ENCODE data around the gene CNTNAP2.
A peak's percentile ranks its signal among the peaks of the same experiment; 100 is the strongest.

CNTNAP2 gene

DNA sequence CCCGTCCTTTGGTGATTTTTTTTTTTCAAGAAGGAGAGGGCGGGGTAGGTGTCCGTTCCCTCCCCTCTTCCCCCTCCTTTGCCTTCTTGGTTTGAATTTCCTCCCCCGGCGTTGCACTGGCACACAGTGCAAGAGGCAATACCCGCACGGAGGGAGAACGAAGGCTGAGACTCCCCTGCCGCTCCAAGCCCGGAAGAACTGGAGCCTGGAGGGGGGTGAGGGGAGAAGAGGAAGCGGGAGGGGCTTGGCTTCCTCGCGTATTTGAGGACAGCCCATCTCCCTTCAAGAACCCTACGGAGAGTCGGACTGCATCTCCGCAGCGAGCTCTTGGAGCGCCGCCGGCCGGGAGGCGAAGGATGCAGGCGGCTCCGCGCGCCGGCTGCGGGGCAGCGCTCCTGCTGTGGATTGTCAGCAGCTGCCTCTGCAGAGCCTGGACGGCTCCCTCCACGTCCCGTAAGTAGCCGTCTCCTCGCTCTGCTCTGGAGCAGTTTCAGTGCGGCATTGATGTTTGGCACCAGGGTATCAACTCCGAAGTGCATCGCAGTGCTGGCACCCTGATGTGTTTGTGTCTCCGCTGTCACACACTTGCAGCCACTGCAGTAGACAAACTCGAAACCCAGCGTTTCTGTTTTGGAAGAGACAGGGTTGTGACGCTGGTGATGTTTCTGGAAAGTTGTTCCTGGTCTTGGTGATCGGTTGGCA is at the start of gene CNTNAP2:
TSS of gene CNTNAP2 (plus strand) at position 281 of the 702 bp plus-strand sequence. CDS start at position 357, 76 bp downstream.
- peak; percentile 2 for DNase-seq (ENCODE audit: low spot score)

DNA sequence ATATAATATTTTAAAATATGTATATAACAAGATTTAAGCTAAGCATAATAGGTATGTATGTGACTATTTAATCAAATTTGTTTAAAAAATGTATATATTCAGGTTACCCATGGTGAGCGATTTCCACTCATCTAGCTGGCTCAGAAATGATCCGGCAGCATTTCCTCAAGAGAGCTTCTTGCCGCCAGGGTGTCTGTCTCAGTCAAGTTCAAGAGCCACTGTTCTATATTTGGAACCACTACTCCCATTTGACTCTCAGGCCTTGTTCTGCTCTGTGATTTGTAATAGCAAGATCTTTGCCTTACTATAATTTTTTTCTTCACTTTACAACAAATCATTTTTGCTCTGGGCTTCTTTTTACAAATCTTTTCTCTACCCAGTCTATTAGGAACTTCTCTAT is 48.7 kb upstream of the CNTNAP2 start:
- DNase-seq (ENCODE audit: low spot score), result no peak

DNA sequence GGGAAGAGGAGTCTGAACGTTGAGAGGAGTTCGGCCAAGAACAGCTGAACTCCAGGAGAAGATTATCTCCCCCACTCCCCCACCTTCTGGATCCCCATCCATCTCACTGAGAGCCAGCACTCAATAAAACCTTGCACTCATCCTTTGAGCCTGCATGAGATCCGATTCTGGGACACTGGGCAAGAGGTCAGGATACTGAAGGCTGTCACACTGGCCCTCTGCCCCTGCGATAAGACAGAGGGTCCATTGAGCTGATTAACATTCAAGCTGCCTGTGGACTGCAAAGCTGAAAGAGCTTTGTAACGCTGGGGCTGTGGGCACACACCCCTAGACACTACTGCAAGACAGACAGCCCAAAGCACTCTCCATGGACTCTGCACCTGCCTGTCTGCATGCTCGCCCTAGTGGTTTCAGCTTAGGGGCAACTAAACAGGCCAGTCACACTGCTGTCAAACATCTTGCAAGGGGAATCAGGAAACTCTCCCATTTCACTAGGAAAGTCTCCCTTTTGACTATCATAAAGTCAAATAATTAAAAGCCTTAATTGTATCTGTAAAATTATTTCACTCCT is 42.3 kb upstream of the CNTNAP2 start:
- DNase-seq (ENCODE audit: low spot score), result no peak

DNA sequence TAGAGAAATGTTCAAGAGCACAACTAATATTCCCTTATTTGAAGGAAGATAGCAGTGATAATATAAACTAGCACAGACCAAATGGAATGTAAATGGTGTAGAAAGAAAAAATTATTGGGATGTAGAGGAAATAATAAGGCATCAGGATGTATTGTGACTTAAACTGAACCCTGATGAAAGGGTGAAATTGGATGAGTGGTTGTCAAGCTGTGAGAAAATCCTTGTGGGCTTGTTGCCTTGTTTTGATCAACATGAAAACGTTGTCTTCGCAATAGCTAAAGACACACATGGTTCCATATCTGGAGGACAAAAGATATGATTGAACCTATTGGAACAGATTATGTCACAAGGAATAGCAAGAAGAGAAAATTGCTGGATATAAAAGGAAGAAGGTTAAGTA is 40.3 kb upstream of the CNTNAP2 start:
- DNase-seq (ENCODE audit: low spot score), result no peak

DNA sequence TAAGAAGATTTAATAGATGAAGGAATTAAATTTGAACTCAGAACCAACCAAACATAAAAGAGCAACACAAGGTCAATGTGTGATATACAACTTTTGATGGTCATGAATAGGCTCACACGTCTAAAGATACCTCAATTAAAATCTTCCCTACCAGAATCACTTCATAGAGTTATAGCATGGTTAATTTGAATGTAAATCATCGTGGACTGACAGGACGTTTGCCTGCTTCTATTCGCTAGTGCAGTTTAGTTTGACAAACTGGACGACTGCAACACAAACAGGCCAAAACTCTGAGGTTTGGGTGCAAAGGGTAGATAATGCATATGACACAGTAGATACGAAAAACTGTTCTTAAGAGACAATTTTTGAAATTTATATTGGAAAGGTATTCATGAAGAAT is 32.5 kb upstream of the CNTNAP2 start:
- DNase-seq (ENCODE audit: low spot score), result no peak

DNA sequence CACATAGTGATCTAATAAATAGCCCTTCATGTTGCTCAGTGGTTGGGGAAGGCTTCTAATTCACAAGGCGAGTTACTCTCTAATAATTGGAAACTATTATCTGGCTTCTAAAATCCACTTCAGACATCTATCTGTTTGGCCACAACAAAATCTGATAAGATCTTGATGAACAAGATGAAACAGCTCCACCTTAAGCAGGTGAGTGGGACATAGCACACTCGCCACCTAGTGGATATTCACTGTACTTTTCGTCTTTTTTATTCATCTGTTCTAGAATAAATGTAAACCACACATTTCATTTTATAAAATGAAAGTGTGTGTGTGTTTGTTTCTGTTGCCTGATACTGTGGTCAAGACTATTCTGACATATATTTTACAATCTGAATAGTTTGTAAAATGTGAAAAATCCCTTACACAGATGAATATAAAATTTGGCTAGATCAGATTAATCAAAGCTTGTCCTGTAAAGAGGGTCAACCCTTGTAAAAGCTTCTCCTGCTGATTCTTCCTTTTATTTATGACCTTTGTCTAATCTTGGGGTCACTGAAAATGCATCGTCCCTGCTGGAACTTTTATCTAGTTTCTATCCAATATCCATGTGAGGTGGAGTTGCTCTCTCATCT is 26.5 kb upstream of the CNTNAP2 start:
- DNase-seq (ENCODE audit: low spot score), result peak; percentile 9

DNA sequence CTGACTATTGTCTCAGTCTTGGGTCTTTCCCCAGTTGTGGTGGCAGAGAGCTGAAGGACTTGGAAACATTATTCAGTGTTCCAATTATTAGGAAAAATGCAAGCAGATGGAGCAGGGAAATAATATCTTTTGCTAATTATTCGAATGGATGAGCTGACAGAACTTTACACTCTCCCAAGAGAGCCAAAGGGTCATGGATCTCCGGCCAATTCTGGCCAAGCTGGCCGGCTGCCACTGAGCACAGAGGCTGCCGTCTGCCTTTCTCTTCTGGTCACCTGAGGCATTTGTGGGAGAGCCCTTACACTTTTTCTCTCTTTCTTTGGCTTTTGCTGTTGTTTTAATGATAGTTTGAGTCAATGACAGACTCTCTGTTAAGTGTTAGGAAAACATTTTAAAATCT is 22.2 kb upstream of the CNTNAP2 start:
- DNase-seq (ENCODE audit: low spot score), result no peak

DNA sequence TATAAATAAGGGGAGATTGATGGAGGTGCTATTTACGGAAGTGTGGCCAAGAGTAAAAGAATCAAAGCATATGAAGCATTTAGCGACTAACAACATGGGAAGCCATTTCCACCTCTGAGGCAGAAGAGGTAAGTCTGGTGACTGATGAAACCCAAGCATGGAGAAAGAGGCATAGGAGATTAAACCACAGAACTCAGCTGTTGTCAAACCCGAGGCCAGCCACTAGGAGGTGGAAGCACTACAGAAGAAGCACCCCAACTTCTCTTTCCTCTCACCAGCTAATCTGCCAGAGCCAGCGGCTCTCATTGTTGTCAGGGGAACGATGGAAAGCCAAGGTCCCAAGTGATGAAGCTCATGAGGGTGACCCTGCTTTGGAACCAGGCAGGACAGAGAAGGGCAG is 19.6 kb upstream of the CNTNAP2 start:
- no peak for DNase-seq (ENCODE audit: low spot score)

DNA sequence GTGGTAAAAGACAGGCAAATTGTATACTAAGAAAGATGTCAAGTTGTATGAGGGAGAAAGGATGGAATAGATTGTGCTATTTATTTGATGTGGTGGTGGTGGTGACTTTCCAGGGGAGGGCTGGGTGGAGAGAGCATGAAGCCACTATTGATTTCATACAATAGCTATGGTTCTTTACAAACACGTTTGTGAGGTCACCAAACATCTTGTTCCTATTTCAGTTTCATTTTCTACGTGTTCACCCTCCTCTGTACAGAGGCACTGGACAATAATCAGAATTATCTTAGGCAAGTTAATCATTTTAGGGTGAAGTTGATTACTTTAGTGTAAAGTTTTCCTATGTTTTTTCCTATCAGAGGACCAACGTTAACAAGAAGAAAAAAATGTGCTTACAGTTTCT is 10.3 kb upstream of the CNTNAP2 start:
- no peak for DNase-seq (ENCODE audit: low spot score)

DNA sequence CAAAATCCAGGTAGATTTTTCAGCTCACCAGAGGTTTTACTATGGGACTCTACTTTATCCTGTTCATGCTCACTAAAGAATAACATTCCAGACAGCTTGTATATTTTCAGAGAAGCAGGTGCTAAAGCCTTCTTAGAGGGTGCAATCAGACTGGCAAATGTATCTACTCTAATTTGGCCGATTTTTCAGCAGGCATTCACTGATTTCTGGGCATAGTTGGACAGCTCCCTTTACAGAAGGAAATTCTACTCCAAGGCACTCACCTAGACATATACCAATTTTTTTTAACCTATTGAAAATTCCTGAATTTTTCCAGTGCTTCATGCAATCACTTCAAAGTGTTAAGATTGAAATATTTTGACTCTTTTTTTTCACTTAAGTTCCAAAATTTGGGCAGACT is 3.8 kb upstream of the CNTNAP2 start:
- no peak for DNase-seq (ENCODE audit: low spot score)

DNA sequence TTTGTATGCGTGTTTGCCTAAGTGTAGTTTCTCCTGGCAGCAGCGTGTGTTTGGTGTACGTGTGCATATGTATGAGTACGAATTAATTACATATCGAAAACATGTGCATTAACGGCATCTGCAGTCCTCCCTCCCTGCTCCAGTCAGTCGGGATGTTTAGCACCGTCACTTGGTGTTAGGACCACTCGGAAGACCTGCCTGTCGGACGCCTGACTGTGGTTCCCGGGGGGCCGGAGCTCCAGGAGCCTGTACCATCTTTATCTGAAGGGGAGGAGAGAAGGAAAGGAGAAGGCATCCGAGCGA is 1.1 kb upstream of the CNTNAP2 start:
- no peak for DNase-seq (ENCODE audit: low spot score)

DNA sequence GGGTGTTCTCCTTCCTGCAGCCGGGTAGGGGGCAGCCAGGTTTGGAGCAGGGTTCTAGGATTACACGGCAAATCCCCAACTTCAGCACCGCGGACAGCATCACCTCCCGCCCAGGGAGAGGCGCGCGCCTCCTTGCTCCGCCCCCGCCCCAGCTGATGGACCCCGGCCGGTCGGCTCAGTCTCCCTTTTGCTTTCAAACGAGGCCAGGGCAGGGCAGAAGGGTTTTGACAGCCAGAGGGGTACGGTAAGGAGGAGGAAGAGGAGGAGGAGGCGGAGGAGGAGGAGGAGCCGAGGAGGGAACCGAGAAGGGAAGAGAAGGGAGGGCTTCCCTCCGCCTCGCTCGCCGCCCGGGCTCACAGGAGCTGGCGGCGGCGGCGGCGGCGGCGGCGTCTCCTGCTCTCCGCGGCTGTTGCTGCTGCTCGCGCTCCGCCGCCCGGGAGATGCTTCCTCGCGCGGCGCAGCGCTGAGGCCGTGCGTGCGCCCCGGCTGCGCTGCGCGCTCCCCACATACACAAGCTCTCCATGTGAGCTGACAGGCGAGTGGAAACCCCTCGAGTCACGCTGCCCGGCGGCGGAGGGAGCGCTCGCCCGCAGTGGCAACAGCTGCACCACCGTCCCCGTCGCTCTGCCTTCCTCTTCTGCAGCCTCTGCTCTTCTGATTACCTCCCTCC is 615 bp upstream of the CNTNAP2 start:
- peak; percentile 14 for DNase-seq (ENCODE audit: low spot score)

DNA sequence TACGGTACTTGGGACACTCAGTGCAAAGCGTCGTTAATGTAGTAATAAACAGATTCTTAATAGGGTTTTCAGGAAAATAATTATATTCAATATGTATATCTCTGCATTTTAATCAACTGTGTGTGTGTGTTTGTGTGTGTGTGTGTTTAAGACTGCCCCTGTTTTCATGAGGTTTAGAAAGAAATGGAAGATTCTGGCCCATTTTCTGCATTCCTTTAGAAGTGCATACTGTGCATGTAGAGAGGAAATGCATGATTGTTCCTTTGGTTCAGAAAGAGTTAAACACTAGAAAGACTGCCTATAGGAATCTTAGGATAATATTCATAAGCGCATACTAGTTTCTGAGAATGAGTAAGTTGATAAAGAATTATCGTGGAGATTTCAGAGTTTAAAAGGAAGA is 975 bp downstream of the CNTNAP2 start:
- no peak for DNase-seq (ENCODE audit: low spot score)

DNA sequence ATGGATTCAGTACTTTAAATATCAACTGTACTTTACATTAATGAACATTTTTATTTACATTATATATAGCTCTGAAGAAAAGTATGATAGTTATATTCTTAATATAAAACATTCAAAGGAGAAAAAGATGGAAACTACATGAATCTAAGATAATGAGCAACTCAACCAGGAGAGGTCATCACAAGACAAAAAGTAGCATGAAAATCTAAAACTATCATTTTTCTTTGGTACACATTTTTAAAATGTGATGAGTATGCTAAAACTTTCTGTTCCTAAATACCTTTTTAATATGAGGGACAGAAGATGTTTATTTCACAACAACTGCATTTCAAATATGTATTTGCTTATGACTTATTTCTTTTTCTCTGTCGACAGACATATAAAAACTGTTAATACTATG is 2.4 kb downstream of the CNTNAP2 start:
- no peak for DNase-seq (ENCODE audit: low spot score)

DNA sequence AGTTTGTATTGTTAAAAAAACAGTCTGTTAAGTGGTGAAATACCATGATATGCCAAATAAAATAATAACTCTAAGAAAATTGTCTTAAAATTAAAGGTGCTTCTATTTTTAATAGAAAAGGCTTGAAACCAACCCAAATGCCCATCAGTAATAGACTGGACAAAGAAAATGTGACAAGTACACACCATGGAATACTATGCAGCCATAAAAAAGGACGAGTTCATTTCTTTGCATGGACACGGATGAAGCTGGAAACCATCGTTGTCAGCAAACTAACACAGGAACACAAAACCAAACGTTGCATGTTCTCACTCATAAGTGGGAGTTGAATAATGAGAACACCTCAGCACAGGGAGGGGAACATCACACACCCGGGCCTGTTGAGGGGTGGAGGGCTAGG is 7.1 kb downstream of the CNTNAP2 start:
- DNase-seq (ENCODE audit: low spot score), result no peak

DNA sequence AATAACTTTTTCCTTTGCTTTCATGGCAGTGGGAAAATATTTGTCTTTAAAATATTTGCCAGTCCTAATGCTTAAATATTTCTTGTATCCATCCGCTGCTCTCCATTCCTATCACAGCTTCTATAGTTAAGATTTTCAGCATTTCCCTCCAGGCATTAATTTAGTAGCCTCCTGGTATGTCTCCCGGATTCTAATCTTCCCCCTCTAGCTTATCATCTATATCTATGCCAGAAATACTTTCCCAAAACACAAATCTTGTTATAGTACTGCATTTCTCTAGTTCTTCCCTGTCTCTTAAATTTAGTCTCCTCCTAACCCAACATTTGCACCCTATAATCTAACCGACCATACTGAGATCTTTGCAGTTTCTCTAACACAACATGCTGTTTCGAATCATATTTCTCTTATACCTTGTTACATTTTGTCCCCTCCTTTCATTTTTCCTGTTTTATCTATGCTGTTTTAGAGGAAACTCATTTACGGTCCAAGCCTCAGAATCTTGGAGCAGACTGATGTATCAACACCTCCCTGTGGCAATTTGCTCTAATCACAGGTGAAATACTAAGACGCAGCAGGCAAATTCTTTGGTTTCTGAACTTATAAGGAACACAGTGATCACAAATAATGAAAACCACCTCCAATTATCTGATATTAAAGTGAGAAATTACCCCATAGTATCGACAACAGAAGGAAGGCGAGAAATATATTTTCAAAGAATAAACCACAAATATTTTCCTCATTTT is 10.3 kb downstream of the CNTNAP2 start:
- no peak for DNase-seq (ENCODE audit: low spot score)

DNA sequence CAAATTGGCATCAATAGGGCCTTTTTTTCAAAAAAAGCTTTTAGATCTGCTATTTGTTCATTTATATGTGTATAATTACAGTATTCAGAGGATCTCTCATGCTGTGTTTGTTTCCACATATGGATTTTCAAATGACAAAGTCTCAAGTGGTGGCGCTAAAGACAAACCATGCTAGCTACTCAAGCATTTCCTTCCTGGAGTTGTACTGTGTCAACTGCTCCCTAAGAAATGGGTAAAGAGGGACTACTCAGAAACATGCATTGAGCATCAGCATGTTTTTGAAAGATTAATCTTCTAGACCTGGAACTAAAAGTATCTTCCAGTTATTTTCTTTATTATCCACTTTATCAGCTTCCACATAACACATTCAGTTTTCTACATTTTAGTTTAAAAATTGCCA is 12.7 kb downstream of the CNTNAP2 start:
- no peak for DNase-seq (ENCODE audit: low spot score)

DNA sequence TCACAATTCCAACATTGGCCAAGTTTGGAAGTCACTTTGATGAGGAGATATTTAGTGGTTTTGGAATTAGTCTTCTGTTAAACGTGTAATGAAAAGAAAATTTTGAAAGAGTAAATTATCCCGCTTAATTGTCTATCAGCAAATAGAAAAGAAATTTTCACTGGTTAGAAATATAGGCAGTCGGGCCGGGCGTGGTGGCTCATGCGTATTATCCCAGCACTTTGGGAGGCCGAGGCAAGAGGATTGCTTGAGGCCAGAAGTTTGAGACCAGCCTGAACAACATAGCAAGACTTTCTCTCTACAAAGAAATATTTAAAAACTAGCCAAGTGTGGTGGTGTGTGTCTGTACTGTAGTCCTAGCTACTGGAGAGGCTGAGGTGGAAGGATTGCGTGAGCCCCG is 13.4 kb downstream of the CNTNAP2 start:
- DNase-seq (ENCODE audit: low spot score), result no peak

DNA sequence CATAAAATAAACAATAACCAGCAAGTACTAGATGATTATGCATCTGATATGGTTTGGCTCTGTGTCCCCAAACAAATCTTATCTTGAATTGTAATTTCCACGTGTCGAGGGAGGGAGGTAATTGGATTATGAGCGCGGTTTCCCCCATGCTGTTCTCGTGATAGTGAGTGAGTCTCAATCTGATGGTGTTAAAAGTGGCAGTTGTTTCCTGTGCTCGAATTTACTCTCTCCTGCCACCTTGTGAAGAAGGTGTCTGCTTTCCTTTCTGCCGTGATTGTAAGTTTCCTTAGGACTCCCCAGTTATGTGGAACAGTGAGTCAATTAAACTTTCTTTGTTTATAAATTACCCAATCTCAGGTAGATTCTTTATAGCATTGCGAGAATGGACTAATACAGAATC is 15.1 kb downstream of the CNTNAP2 start:
- no peak for DNase-seq (ENCODE audit: low spot score)

DNA sequence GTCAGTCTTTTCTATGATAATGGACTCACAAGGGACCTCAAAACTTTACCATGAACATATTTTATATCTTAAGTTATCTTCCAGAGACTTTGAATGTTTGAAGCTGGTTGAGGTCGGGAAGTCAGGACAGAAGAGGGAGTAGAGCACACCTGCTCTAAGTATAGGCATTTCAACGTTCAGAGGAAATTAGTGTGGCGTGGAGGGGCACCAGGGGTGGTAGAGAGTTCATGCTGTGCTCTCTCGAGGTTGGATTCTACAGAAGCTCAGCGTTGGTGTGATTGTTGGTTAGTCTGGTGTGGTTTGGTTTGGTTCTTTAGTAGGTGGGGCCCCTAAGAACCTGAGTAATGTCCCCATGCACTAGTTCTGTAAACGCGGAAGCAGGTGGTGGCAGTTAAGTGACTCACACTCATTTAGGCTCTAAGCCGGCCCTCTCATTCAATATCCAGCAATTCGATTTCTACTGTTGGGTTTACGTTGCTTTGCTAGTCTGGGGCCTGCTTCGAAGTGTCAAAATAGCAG is 19.8 kb downstream of the CNTNAP2 start:
- no peak for DNase-seq (ENCODE audit: low spot score)

DNA sequence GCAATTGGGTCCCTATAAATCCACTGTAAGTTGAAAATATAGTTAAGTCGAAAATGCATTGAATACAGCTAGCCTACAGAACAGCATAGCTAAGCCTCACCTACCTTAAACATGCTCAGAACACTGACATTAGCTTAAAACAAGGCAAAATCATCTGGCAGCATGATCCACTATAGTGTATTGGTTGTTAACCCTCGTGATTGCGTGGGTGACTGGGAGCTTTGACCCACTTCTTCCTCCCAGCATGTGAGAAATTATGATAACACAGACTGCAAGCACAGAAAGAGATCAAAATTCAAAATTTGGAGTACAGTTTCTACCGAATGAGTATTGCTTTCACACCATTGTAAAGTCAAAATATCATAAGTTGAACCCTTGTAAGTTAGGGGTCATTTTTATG is 22.3 kb downstream of the CNTNAP2 start:
- no peak for DNase-seq (ENCODE audit: low spot score)

DNA sequence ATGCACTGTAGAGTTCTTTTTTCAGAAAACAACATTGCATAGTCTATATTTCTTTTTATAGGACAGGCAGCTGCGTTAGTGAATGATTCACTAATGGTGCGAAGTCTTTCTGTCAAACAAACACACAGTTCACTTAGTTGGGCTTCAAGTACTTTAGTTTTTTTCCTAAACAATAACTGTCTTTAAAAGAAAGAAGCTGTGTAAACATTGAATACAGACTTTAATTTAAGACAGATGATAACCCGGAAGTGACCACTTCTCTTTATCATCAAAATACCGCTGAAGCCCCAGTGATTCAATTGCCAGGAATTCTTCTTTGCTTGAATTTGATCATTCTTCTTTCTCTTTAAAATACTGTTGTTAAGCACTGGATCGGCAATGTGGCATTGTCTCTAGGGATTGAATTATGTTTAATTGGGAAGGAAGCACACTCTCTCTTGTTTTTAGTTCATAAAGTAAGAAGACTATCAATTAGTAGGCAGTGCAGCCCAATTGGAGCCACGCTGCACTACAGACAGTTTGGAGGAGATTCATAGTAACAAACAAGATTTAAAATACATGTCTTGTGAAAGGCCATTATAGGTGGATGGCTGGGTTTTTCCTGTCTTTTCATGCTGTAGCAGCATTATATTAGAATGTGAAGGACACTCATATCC is 30.4 kb downstream of the CNTNAP2 start:
- peak; percentile 1 for DNase-seq (ENCODE audit: low spot score)

Measured in AG08395 (cell line).